ENCODE measurements around the gene GAGE12J.
A peak's percentile ranks its signal among the peaks of the same experiment; 100 is the strongest.
"Not testable (repeated sequence)": the region's sequence is repeated elsewhere in the genome, so short reads cannot be mapped to it uniquely, and the experiment has no call there.

The GAGE12J gene, protein sequence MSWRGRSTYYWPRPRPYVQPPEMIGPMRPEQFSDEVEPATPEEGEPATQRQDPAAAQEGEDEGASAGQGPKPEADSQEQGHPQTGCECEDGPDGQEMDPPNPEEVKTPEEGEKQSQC

GRCh38 chrX:49321737-49322136 lies at the start of gene GAGE12J:
GAGE12J (plus strand) TSS chrX:49322037; CDS start chrX:49323194, 1,157 bp downstream.
- DNase-seq (ENCODE audit: low read depth in 1 of 2, low spot score in 1 of 2) = not testable (repeated sequence)

GRCh38 chrX:49272421-49272820 lies 49.4 kb upstream of the GAGE12J start:
- no peak for DNase-seq (ENCODE audit: low read depth in 1 of 2, low spot score in 1 of 2)

DNA sequence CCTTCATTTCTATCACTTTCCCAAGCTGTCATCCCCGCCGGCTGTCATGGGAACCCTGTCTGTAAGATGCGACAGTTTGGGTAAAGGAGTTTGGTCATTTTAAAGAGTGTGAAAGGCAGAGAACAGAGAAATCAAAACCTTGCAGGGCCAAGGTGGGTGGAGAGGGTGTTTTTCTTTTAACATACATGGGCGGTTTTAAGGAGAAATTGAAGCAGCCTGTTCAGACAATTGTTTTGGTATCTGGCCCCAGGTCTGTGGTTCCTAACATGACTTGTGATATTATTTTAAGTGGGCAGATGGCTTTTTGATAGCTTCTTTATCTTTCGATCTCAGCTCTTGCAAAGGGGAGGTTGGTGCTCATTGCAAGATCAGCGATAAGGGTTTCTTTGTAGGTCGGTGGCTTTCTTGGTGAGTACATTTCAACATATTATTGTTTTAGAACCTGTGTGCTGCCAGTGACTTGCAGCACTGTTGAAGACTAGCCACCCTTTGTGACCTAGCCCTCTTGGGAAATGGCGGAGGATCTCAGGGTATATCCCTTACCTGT lies 48.6 kb upstream of the GAGE12J start:
- DNase-seq (ENCODE audit: low read depth in 1 of 2, low spot score in 1 of 2) = no peak

DNA sequence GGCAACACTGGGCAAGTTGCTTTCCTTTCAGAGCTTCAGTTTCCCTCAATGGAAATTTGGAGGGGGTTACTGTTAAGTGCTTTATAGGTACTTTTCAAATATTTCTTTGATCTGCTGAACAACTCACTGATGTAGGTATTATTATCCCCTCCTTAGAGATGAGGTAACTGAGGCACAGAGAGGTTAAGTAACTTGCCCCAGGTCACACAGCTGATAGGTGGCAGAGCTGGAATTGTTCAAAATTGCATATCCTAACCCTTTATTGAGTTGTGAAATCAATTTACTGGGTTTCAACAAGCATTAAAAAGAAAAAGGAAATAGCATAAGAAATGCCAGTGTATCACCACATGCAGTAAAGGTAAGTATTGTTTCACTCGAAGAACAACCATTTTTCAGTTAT lies 45.6 kb upstream of the GAGE12J start:
- DNase-seq (ENCODE audit: low read depth in 1 of 2, low spot score in 1 of 2) = no peak

DNA sequence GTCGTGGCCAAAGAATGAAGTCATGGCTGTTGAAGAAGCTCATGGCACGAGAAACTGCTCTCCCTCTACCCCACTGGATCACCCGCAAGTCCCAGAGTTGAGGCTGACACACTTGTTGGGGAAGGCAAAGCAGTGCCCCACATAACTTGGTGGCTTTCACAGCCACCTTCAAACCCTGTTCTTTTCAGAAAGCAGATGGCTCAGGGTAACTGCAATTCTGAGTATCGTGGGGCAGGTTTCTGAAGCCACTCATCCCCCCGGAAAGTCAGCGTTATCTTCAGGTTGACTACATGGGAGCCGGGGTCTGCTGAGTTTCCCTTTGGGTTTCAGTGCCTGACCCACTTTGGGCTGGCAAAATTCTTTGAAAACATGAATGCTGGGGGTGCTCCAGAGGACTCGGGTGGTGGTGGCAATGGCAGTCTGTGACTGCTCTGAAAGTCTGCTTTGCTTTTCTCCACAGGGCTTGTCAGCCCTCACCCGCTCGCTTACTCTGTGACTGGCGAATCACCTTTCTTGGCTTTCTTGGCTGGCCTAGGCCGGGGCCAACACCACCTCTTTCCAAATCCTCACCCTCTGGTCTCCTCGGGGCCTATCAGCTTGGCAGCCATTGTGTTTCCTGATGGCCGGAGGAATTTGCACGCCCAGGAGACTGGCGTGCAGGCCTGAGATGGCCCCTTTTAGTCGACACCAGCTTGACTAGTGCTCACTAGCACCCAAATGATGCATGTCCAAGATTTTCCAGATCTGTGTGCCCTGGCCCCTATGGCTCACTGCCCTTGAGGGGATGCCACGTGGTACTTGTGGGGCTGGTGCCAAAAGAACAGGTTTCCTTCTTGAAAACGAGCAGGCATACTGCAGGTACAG lies 44.9 kb upstream of the GAGE12J start:
- DNase-seq (ENCODE audit: low read depth in 1 of 2, low spot score in 1 of 2) = no peak

- DNase-seq (ENCODE audit: low read depth in 1 of 2, low spot score in 1 of 2) = no peak
These were observed 44.4 kb upstream of the GAGE12J start for GRCh38 chrX:49277535-49277830.

DNA sequence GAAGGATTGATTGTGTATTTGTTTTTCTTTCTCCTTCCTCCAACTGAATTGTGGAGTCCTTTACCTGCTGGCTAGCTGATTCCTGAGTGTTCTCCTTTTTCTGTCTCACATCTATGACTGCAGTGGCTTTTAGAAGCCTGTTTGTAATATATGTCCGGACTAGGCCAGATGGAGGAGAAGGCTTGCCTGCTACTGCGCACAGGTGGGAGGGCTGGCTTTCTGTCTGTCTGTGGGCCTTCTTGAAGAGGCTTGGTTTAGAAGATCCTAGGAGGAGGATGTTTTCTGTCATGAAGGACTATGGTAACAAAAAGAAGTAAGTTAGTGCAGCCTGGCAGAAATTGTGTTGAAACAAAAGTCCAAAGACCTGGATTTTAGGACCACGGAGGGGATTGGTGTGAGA lies 43.8 kb upstream of the GAGE12J start:
- no peak for DNase-seq (ENCODE audit: low read depth in 1 of 2, low spot score in 1 of 2)

GRCh38 chrX:49282647-49283011 lies 39.2 kb upstream of the GAGE12J start:
- DNase-seq (ENCODE audit: low read depth in 1 of 2, low spot score in 1 of 2) = no peak

- no peak for DNase-seq (ENCODE audit: low read depth in 1 of 2, low spot score in 1 of 2)
These were observed 37.6 kb upstream of the GAGE12J start for GRCh38 chrX:49284212-49284611.

DNA sequence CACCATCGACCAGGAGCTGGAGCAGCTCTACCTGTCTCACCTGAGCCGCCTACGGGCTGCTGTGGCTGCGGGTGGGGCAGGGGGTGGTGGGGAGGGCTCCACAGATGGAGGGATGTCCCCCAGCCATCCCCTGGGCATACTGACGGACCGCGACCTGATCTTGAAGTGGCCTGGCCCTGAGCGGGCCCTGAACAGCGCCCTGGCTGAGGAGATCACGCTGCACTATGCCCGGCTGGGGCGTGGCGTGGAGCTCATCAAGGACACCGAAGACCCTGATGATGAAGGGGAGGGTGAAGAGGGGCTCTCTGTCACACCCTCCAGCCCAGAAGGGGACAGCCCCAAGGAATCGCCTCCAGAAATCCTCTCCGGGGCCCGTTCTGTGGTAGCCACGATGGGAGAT lies 35.7 kb upstream of the GAGE12J start:
- DNase-seq (ENCODE audit: low read depth in 1 of 2, low spot score in 1 of 2) = no peak

DNA sequence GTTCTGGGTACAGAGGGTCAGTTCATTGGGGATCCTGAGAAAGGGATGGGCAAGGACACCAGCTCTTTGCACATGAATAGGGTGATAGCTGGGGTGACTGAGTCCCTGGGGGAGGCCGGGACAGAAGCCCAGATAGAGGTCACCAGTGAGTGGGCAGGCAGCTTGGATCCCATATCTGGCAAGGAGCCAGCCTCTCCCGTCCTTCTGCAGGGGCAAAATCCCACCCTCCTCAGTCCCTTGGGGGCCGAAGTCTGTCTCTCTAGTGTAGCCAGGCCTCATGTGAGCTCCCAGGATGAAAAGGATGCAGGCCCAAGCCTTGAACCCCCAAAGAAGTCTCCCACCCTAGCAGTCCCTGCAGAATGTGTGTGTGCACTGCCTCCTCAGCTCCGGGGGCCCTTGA lies 35.3 kb upstream of the GAGE12J start:
- DNase-seq (ENCODE audit: low read depth in 1 of 2, low spot score in 1 of 2) = no peak

GRCh38 chrX:49287665-49288064 lies 34.2 kb upstream of the GAGE12J start:
- DNase-seq (ENCODE audit: low read depth in 1 of 2, low spot score in 1 of 2) = no peak

DNA sequence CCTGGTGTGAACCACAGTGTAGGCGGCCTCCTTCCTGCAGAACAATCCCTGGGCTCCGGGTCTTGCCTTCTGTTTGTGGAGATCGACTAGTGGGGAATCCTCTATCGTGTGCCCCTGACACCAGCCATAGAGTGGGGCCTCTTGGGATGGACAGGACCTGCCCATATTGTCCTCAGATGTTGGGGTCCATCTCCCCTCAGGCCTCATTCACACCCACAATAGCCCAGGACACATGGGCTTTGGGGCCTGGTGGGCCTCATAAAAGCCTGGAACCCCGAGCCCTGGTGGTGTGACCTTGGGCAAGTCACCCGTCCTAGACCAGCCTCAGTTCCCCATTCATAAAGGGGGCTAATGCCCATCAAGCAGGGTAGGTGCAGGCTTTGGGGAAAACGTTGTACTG lies 31.6 kb upstream of the GAGE12J start:
- DNase-seq (ENCODE audit: low read depth in 1 of 2, low spot score in 1 of 2) = no peak

GRCh38 chrX:49291615-49292337 lies 30.1 kb upstream of the GAGE12J start:
- peak; percentile 44 to 46 for DNase-seq (ENCODE audit: low read depth in 1 of 2, low spot score in 1 of 2)

DNA sequence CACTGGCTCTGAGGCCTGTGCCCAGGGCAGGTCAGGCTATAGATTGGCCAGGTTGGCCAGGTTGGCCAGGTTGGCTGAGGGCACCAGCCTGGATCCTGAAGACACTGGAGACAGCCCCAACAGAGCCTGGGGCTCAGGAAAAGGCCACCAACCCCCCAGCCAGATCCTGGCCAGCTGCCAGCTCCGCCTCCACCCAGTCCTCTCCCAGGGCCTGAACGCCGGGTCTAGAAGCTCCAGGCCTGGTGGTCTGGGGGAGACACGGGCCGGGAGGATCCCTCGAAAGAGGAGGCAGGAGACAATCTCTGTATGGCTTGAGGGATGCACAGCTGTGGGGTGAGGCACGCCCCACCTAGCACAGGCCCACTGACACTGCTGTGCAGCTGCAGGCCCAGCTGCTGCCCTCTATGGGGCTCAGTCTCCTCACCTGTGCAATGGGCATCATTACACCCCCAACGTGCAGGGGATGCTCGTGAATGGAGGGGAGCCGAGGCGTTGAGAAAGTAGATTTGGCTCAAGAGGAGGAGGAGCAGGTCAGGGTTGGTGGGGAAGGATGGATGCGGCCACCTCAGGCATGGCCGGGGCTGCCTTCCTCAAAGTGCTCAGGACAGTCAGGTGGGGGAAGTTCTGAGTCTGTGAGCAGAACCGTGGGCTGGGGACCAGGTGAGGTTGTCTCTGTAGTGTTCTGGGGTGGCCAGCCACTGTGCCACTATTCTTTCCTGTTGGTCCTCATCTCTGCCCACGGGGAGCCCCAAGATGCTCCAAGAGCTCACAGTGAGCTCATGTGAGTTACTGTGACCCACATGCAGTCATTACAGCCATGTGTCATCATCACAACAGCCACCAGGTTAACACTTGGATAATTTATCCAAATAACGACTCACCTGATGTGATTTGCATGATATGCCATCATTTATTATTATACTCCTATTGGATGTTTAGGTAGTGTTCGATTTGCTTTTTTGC lies 29.2 kb upstream of the GAGE12J start:
- DNase-seq (ENCODE audit: low read depth in 1 of 2, low spot score in 1 of 2) = no peak

- DNase-seq (ENCODE audit: low read depth in 1 of 2, low spot score in 1 of 2) = not testable (repeated sequence)
These were observed 22.5 kb upstream of the GAGE12J start for GRCh38 chrX:49299293-49299692.

DNA sequence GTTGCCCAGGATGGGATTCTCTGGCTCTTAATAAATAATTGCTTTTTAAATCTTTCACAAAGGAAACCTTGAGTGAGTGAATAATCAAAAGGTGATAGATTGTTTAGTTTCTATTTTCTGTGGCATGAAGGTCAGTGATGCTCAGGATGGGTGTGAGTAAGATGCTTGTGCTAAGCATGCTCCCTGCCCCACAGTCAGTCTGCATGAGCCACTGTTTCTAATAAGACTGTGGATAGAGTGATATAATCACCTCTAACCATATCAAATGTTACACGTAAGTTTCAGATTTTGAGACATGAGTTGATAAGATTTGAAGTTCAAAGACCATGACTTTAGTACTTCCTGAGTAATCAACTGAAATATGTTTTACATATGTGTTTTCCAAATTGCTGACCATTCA lies 21.1 kb upstream of the GAGE12J start:
- no peak for DNase-seq (ENCODE audit: low read depth in 1 of 2, low spot score in 1 of 2)

DNA sequence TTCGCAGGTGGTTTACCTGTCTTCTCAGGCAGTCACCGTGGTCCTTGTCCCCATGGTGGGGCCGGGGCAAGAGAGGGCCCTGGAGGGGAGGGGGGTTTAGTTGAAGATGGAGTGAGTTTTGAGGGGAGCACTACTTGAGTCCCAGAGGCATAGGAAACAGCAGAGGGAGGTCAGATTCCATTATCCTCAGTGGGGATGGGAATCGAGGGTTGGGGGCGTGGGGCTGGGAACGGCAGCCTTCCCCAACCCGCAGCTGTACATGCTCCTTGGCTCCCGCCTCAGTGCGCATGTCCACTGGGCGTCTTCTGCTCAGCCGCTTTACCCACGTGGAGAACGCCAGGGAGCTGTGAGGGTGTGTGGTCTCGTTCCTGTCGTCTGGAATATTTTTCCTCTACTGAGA lies 18.5 kb upstream of the GAGE12J start, which contains the start of gene GAGE10:
TSS of gene GAGE10 (plus strand) at position 301 of the 400 bp plus-strand sequence. CDS start 1,214 bp downstream, outside the sequence.
- no peak for DNase-seq (ENCODE audit: low read depth in 1 of 2, low spot score in 1 of 2)

- not testable (repeated sequence) for DNase-seq (ENCODE audit: low read depth in 1 of 2, low spot score in 1 of 2)
These were observed 14.1 kb upstream of the GAGE12J start for GRCh38 chrX:49307775-49308174.

DNA sequence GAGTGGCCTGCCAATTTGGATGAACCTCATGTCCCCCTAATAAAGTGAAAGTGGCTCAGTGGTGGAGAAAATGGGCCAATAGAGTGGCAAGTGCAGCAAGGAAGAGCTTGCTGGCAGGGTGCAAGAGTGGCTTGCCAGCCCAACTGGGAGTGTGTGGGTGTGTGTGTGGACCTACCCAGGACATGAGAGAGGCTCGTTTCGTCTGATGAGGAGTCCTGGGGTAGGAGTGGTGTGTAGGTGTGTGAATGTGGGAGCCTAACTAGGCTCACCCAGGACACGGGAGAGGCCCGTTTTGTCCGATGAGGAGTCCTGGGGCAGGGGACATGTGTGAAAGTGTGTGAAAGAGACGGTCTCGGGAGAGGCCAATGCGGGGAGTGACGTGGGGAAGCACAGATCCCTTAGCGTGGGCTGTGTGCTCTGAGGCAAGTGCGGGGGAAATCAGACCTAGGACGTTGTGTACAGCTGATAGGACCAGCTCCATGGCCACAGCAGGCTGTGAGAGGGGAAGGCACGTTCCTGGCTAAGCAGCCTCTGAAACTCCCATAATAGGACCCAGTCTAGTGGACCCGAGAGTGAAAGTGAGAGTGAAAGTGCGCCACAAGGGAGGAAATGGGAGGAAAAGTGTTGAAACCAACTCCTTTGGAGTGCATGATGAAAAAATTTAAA lies 13.1 kb upstream of the GAGE12J start:
- DNase-seq (ENCODE audit: low read depth in 1 of 2, low spot score in 1 of 2) = no peak

Measured in activated CD4-positive, alpha-beta T cell treated with anti-CD3 and anti-CD28 coated beads, Interleukin-2, amount 50 U/mL, for 24 hours (primary cell).